HG03457 (cell line): ENCODE measurements around the gene CLDN20.

ENCODE experiments used
- ATAC-seq: cut with Tn5 transposase; IDR thresholded peaks from one replicate; pipeline ENCODE4 v1.9.1; 2021; ENCODE audit warnings: moderate number of reproducible peaks; ENCODE audit not compliant: unreplicated experiment

CLDN20 gene

GRCh38 chr6:155244434-155244833 lies 19.4 kb upstream of the CLDN20 start:
- no peak for ATAC-seq

GRCh38 chr6:155245193-155245592 lies 18.6 kb upstream of the CLDN20 start:
- no peak for ATAC-seq

GRCh38 chr6:155245831-155246230 lies 18.0 kb upstream of the CLDN20 start:
- ATAC-seq, result no peak

GRCh38 chr6:155246825-155247224 lies 17.0 kb upstream of the CLDN20 start:
- no peak for ATAC-seq

- no peak for ATAC-seq
These were observed 16.2 kb upstream of the CLDN20 start for GRCh38 chr6:155247618-155248007.

- ATAC-seq, result no peak
These were observed 15.5 kb upstream of the CLDN20 start for GRCh38 chr6:155248008-155249001.

GRCh38 chr6:155250701-155251381 lies 13.0 kb upstream of the CLDN20 start:
- ATAC-seq, result no peak

- ATAC-seq, result no peak
These were observed 11.2 kb upstream of the CLDN20 start for GRCh38 chr6:155252581-155252980.

GRCh38 chr6:155253337-155253736 lies 10.5 kb upstream of the CLDN20 start:
- no peak for ATAC-seq

- ATAC-seq, result no peak
These were observed 9.7 kb upstream of the CLDN20 start for GRCh38 chr6:155254139-155254538.

GRCh38 chr6:155256122-155256795 lies 7.6 kb upstream of the CLDN20 start:
- ATAC-seq, result no peak

- ATAC-seq, result no peak
These were observed 6.0 kb upstream of the CLDN20 start for GRCh38 chr6:155257796-155258195.

- no peak for ATAC-seq
These were observed 4.6 kb upstream of the CLDN20 start for GRCh38 chr6:155259204-155259603.

GRCh38 chr6:155259897-155260296 lies 3.9 kb upstream of the CLDN20 start:
- no peak for ATAC-seq

GRCh38 chr6:155260686-155261085 lies 3.1 kb upstream of the CLDN20 start:
- ATAC-seq, result no peak

- ATAC-seq, result no peak
These were observed 2.5 kb upstream of the CLDN20 start for GRCh38 chr6:155261111-155261900.

- ATAC-seq, result no peak
These were observed 1.2 kb upstream of the CLDN20 start for GRCh38 chr6:155262655-155263054.

GRCh38 chr6:155264693-155265320 lies 994 bp downstream of the CLDN20 start:
- no peak for ATAC-seq

- ATAC-seq, result no peak
These were observed 2.2 kb downstream of the CLDN20 start for GRCh38 chr6:155265843-155266535.

- no peak for ATAC-seq
These were observed 3.6 kb downstream of the CLDN20 start for GRCh38 chr6:155267411-155267810.
